B cell (primary cell): Measurements from ENCODE around the gene SACM1L. TPM values are rescaled to one million over a fixed set of nuclear protein-coding genes. Genes with fewer than 3 reads are reported as not detected.

Experiments
- ATAC-seq: fragments of 200-7000 bp; cut with Tn5 transposase; one replicate; pipeline ENCODE4 v1.10.0; 2021; ENCODE audit warnings: low read depth, mild to moderate bottlenecking, moderate number of reproducible peaks, moderate library complexity
- CTCF ChIA-PET: fragments of 350-600 bp; sonication (Branson Sonifier 250); formaldehyde crosslinking; loops from one replicate; lab custom pipeline; 2021; ENCODE audit warnings: antibody characterized with exemption, inconsistent platforms; lab: Charles Lee
- POLR2A ChIA-PET: fragments of 350-600 bp; sonication (Branson Sonifier 250); formaldehyde crosslinking; loops from one replicate; lab custom pipeline; 2021; ENCODE audit warnings: antibody characterized with exemption; lab: Charles Lee
- DNase-seq: peaks from one replicate; pipeline ENCODE4 v3.0.0; 2013
- H2AFZ ChIP-seq: 2 replicates; pipeline ENCODE4 v1.6.1; 2012; ENCODE audit warnings: mild to moderate bottlenecking, low read depth, low read length; ENCODE audit not compliant: insufficient read depth, poor library complexity, severe bottlenecking
- H3K27ac ChIP-seq, 2 donors: 1 replicate in 1 of 2; 2 replicates in 1 of 2; pipeline ENCODE4 v1.5.1; 2012 to 2013; ENCODE audit warnings: low read length in 2 of 2, mild to moderate bottlenecking in 2 of 2, moderate library complexity in 1 of 2
- H3K27me3 ChIP-seq, 4 experiments: fragments of 200-600 bp in 1 of 4; sonication (generic) in 1 of 4; replicated peaks in 1 of 4; 1 replicate in 2 of 4; 2 replicates in 2 of 4; pipeline versions ENCODE4 v1.6.1 to v1.7.0; 2013 to 2016; ENCODE audit warnings: low read length in 3 of 4, mild to moderate bottlenecking in 2 of 4, mixed read lengths in 1 of 4, moderate library complexity in 1 of 4; ENCODE audit not compliant: insufficient read depth in 4 of 4, control insufficient read depth in 3 of 4; ENCODE audit errors: control extremely low read depth in 1 of 4
- H3K36me3 ChIP-seq, 2 experiments: replicated peaks in 1 of 2; 1 replicate in 1 of 2; 2 replicates in 1 of 2; pipeline versions ENCODE4 v1.6.1 to v1.7.1; 2013; ENCODE audit warnings: low read length in 1 of 2; ENCODE audit not compliant: insufficient read depth in 2 of 2, control insufficient read depth in 1 of 2; ENCODE audit errors: control extremely low read depth in 1 of 2, extremely low read depth in 1 of 2
- H3K4me1 ChIP-seq, 2 donors: fragments of 200-600 bp in 1 of 2; sonication (generic) in 1 of 2; 1 replicate in 1 of 2; 2 replicates in 1 of 2; pipeline versions ENCODE4 v1.5.1 to v1.6.1; 2013 to 2017; ENCODE audit warnings: low read length in 2 of 2; ENCODE audit not compliant: control insufficient read depth in 2 of 2, insufficient read depth in 2 of 2
- H3K4me2 ChIP-seq: replicated peaks from 2 replicates; pipeline ENCODE3; 2012; ENCODE audit warnings: mild to moderate bottlenecking, low read depth, low read length; ENCODE audit not compliant: poor library complexity, severe bottlenecking
- H3K4me3 ChIP-seq, 5 experiments: fragments of 200-600 bp in 1 of 5; sonication (generic) in 1 of 5; 1 replicate in 3 of 5; 2 replicates in 2 of 5; pipeline versions ENCODE4 v1.5.1 to v1.7.0; 2011 to 2016; ENCODE audit warnings: low read length in 4 of 5, mild to moderate bottlenecking in 4 of 5, low read depth in 2 of 5, control low read depth in 1 of 5, moderate library complexity in 1 of 5; ENCODE audit not compliant: insufficient read depth in 1 of 5; ENCODE audit errors: control extremely low read depth in 1 of 5, extremely low read depth in 1 of 5
- H3K79me2 ChIP-seq: fragments of 200-600 bp; sonication (generic); one replicate; pipeline ENCODE4 v1.6.0; 2016; ENCODE audit warnings: low read length; ENCODE audit not compliant: control insufficient read depth, insufficient read depth
- H3K9ac ChIP-seq: fragments of 200-600 bp; sonication (generic); 2 replicates; pipeline ENCODE4 v1.6.1; 2017; ENCODE audit warnings: mild to moderate bottlenecking, low read length, moderate library complexity
- H3K9me3 ChIP-seq, 3 donors: one replicate each; pipeline versions ENCODE4 v1.6.1 to v1.7.1; 2013; ENCODE audit warnings: low read length in 2 of 3; ENCODE audit not compliant: control insufficient read depth in 2 of 3, insufficient read depth in 1 of 3; ENCODE audit errors: control extremely low read depth in 1 of 3
- H4K20me1 ChIP-seq: 2 replicates; pipeline ENCODE4 v1.6.0; 2012; ENCODE audit warnings: mild to moderate bottlenecking, low read length; ENCODE audit not compliant: insufficient read depth, control insufficient read depth, poor library complexity, severe bottlenecking
- H3K27ac Mint-ChIP-seq: one replicate; pipeline ENCODE4 v1.8.0; 2021; ENCODE audit warnings: mixed read lengths
- H3K27me3 Mint-ChIP-seq: one replicate; pipeline ENCODE4 v1.8.0; 2021; ENCODE audit warnings: mixed read lengths
- H3K4me1 Mint-ChIP-seq: one replicate; pipeline ENCODE4 v1.8.0; 2021; ENCODE audit warnings: mixed read lengths
- H3K4me3 Mint-ChIP-seq: one replicate; pipeline ENCODE4 v1.8.0; 2021; ENCODE audit warnings: mixed read lengths
- H3K9me3 Mint-ChIP-seq: one replicate; pipeline ENCODE4 v1.8.0; 2022; ENCODE audit warnings: mixed read lengths; ENCODE audit not compliant: insufficient read depth
- EZH2 ChIP-seq: IDR thresholded peaks from 2 replicates; pipeline ENCODE4 v1.6.1; 2012; ENCODE audit warnings: borderline replicate concordance, low read depth, mild to moderate bottlenecking, moderate library complexity, low read length; ENCODE audit not compliant: insufficient read depth, poor library complexity, severe bottlenecking
- WGBS: methylation state at CpG from one replicate; pipeline ENCODE4 v1.1.5; 2013; ENCODE audit warnings: missing lambda C conversion rate; ENCODE audit not compliant: insufficient coverage; 5-methylcytosine and 5-hydroxymethylcytosine counted together
- intact Hi-C: fragments of 100-400 bp; cut with micrococcal nuclease; formaldehyde crosslinking; loops from one replicate; pipeline ENCODE4 v1.10.0; 2022
- polyA plus RNA-seq: library from polyadenylated mRNA; depleted of rRNA; stranded (reverse); fragments of >200 nt; gene quantifications from 2 replicates; pipeline ENCODE4 v1.2.3, GENCODE V29; 2012
- small RNA-seq: library from RNA; depleted of rRNA; stranded (forward); fragments of <200 nt; gene quantifications from one replicate; pipeline ENCODE3, GENCODE V24; 2012; ENCODE audit warnings: low replicate concordance, low read depth; ENCODE audit not compliant: insufficient read length
- total RNA-seq, 2 donors: library from RNA; stranded (reverse); fragments of 120-200 nt in 1 of 2; gene quantifications; 1 replicate in 1 of 2; 2 replicates in 1 of 2; pipeline versions ENCODE4 v1.2.3 to v1.2.4, GENCODE V29; 2013 to 2022
- TF ChIP-seq, protein P1 (sequence below): fragments of 200-600 bp; IDR thresholded peaks from one replicate; pipeline ENCODE4 v1.8.0; 2022; ENCODE audit warnings: antibody characterized with exemption, mild to moderate bottlenecking

SACM1L gene
- total and polyA plus RNA-seq, 2 donors (not counting 1 experiment from before 2014, with no cell fraction given), result 20.7 to 85.7 TPM

DNA sequence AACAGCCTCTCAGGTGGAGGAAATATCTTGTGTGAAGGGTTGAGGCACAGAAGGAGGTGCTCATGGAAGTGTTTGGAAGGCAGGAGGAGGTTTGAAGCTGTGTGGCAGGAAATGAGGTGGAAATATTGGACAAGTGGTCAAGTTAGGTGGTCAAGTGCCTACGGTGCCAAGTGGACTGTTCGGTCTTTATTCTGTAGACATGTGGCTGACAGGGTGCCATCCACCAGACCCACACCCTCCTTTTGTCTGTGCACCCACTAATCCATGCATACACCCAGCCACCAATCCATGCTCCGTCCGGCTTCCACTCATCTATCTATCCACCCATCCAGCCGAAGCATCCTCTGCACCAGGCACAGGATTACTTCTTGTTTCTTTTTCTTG lies 105.0 kb downstream of the SACM1L start:
- intact Hi-C loops, result no loop called here
- H3K9ac ChIP-seq, result no peak overlapping the region
- peaks cover 28 to 32% of the 10 kb centered on the region in 2 donors for H3K4me1 ChIP-seq
- no peak overlapping the region for H2AFZ ChIP-seq
- H3K79me2 ChIP-seq, result no peaks in the 10 kb centered on the region
- H3K27ac ChIP-seq, result no peak overlapping the region
- ATAC-seq (no peak), DNase-seq (no peak)
- peaks cover 30% of the 10 kb centered on the region for H3K4me1 Mint-ChIP-seq
- H3K36me3 ChIP-seq, result no peaks in the 10 kb centered on the region
- H3K9me3 Mint-ChIP-seq, result peaks cover 2% of the 10 kb centered on the region
- H3K4me2 ChIP-seq, result no peak overlapping the region
- POLR2A ChIA-PET, result no interaction called here
- H3K4me3 Mint-ChIP-seq, result no peak overlapping the region
- peaks cover 1 to 15% (median 4%) of the 10 kb centered on the region in 3 donors for H3K9me3 ChIP-seq
- CTCF ChIA-PET, result no interaction called here
- no peak overlapping the region for H3K4me3 ChIP-seq
- H3K27me3 ChIP-seq, result peaks cover 0 to 28% (median 18%) of the 10 kb centered on the region in 4 experiments
- H3K27me3 Mint-ChIP-seq, result peaks cover 37% of the 10 kb centered on the region
- TF ChIP-seq EZH2, result no peak
- TF ChIP-seq, protein P1, sequence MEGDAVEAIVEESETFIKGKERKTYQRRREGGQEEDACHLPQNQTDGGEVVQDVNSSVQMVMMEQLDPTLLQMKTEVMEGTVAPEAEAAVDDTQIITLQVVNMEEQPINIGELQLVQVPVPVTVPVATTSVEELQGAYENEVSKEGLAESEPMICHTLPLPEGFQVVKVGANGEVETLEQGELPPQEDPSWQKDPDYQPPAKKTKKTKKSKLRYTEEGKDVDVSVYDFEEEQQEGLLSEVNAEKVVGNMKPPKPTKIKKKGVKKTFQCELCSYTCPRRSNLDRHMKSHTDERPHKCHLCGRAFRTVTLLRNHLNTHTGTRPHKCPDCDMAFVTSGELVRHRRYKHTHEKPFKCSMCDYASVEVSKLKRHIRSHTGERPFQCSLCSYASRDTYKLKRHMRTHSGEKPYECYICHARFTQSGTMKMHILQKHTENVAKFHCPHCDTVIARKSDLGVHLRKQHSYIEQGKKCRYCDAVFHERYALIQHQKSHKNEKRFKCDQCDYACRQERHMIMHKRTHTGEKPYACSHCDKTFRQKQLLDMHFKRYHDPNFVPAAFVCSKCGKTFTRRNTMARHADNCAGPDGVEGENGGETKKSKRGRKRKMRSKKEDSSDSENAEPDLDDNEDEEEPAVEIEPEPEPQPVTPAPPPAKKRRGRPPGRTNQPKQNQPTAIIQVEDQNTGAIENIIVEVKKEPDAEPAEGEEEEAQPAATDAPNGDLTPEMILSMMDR, result no peak
- no peaks in the 10 kb centered on the region for H4K20me1 ChIP-seq
- WGBS, result 100% methylated on average over 2 of the region's 5 CpGs
- no peak overlapping the region for H3K27ac Mint-ChIP-seq

DNA sequence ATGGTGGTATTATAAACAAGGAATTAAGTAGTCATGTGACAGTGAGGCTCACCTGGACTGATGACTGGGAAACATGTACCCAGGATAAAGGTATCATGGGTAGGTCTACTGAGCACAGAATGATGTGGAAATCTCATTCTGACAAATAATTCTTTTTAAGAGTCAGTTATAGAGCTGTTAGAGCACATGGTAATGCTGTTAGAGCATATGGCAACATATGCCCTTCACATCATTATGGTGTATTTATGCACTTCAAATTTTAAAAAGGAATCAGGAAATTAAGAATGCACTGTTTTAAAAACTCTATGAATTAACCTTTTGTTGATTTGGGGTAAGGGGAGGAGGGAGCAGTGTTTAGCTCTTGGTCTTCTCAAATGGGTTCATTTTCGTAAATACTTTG lies 105.5 kb downstream of the SACM1L start:
- Histone ChIP-seq H3K27me3 (peaks cover 0 to 32% (median 18%) of the 10 kb centered on the region in 4 experiments), H3K36me3 (no peaks in the 10 kb centered on the region), H3K4me3 (no peak overlapping the region), H3K79me2 (no peaks in the 10 kb centered on the region), H3K9ac (no peak overlapping the region), H3K4me2 (no peak overlapping the region), H2AFZ (no peak overlapping the region), H3K27ac (no peak overlapping the region), H3K9me3 (peaks cover 0 to 14% (median 1%) of the 10 kb centered on the region in 3 donors), H4K20me1 (no peaks in the 10 kb centered on the region), H3K4me1 (peaks cover 28 to 32% of the 10 kb centered on the region in 2 donors)
- POLR2A ChIA-PET, result no interaction called here
- H3K4me1 Mint-ChIP-seq, result peaks cover 30% of the 10 kb centered on the region
- TF ChIP-seq EZH2, result no peak
- TF ChIP-seq, protein P1, result no peak
- H3K27me3 Mint-ChIP-seq, result peaks cover 42% of the 10 kb centered on the region
- H3K9me3 Mint-ChIP-seq, result peaks cover 2% of the 10 kb centered on the region
- H3K27ac Mint-ChIP-seq, result no peak overlapping the region
- DNase-seq, result no peak
- no peak for ATAC-seq
- intact Hi-C loops, result no loop called here
- CTCF ChIA-PET, result interaction anchor here (0.6 kb wide), 1 partner anchor 56 kb away, joined by 4 read pairs; no protein-coding TSS in a partner anchor
- no CpG with 5 or more reads among the region's 1 CpG for WGBS
- H3K4me3 Mint-ChIP-seq, result no peak overlapping the region

Small RNA genes within 50 kb of the gene (small RNA-seq; reads per million reads assigned to genes)
- gene RN7SL145P, result not detected

Other genes with a start within 250 kb of the SACM1L start
- 138 and 158 TPM in 2 replicates for gene LIMD1, start 94.6 kb upstream of the SACM1L start, total RNA-seq
- gene LIMD1, start 94.6 kb upstream of the SACM1L start, polyA plus RNA-seq, result 41.2 and 48.5 TPM in 2 replicates
- gene SLC6A20, start 107.1 kb downstream of the SACM1L start, total RNA-seq, result 0.32 TPM in 1 of 2 replicates, not detected in the other
- not detected in 2 replicates for gene SLC6A20, start 107.1 kb downstream of the SACM1L start, polyA plus RNA-seq
- 17.8 and 18.4 TPM in 2 replicates for gene LZTFL1, start 152.7 kb downstream of the SACM1L start, total RNA-seq
- 12.7 and 16.5 TPM in 2 replicates for gene LZTFL1, start 152.7 kb downstream of the SACM1L start, polyA plus RNA-seq
- gene CCR9, start 197.1 kb downstream of the SACM1L start, total RNA-seq, result 0.76 and 1.1 TPM in 2 replicates
- gene CCR9, start 197.1 kb downstream of the SACM1L start, polyA plus RNA-seq, result 1.0 and 1.1 TPM in 2 replicates